Measurements from ENCODE around the gene TMEM181.

DNA sequence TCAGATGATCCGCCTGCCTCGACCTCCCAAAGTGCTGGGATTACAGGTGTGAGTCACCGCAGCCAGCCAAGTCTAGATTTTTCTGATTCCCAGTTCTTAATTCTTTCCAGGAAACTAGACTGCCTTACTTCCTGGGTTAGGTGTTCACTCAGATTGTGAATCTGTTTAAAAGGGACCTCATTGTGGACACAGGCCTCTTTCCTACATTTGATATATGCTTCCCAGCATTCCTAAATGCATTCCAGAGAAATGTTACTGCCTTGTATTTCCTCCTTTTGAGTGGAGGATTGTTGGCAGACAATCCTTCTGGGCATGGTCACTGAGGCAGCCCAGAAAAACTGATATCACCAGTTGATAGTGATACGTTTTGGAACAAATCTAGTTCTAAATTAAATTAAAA lies 15.7 kb downstream of the TMEM181 start:
- TF ChIP-seq, protein P1, sequence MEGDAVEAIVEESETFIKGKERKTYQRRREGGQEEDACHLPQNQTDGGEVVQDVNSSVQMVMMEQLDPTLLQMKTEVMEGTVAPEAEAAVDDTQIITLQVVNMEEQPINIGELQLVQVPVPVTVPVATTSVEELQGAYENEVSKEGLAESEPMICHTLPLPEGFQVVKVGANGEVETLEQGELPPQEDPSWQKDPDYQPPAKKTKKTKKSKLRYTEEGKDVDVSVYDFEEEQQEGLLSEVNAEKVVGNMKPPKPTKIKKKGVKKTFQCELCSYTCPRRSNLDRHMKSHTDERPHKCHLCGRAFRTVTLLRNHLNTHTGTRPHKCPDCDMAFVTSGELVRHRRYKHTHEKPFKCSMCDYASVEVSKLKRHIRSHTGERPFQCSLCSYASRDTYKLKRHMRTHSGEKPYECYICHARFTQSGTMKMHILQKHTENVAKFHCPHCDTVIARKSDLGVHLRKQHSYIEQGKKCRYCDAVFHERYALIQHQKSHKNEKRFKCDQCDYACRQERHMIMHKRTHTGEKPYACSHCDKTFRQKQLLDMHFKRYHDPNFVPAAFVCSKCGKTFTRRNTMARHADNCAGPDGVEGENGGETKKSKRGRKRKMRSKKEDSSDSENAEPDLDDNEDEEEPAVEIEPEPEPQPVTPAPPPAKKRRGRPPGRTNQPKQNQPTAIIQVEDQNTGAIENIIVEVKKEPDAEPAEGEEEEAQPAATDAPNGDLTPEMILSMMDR (IDR thresholded peaks at IDR 0.05; ENCODE audit: poor library complexity) = no peak
- TF ChIP-seq EZH2phosphoT487 (IDR thresholded peaks at IDR 0.05; ENCODE audit: low read depth, severe bottlenecking, unreplicated experiment) = no peak
